Endothelial cell of umbilical vein (primary cell): ENCODE measurements around the gene PPP1R16B. TPM values are rescaled to one million over a fixed set of nuclear protein-coding genes. Genes with fewer than 3 reads are reported as not detected.

ENCODE experiments used
- BruUV-seq: library from RNA; stranded (reverse); fragments of 400-500 nt; replicated peaks from 2 replicates; lab custom pipeline; 2021; lab: Mats Ljungman, UMichigan
- CTCF ChIA-PET: fragments of 300-600, 350-600 bp; sonication (Branson Sonifier 250); formaldehyde crosslinking; loops from one replicate; lab custom pipeline; 2021; ENCODE audit warnings: antibody characterized with exemption, inconsistent platforms; lab: Charles Lee
- POLR2A ChIA-PET: fragments of 300-600, 350-600 bp; sonication (Branson Sonifier 250); formaldehyde crosslinking; loops from one replicate; lab custom pipeline; 2021; ENCODE audit warnings: antibody characterized with exemption, inconsistent platforms; lab: Charles Lee
- DNase-seq: peaks from one replicate; pipeline ENCODE4 v3.0.0-alpha.2; 2011; ENCODE audit warnings: low read depth, low spot score
- FAIRE-seq: peaks from 2 replicates; lab custom pipeline; 2011; peaks lifted over from hg19 to GRCh38; lab: Jason Lieb, UNC
- H2AFZ ChIP-seq: 2 replicates; pipeline ENCODE4 v1.6.0; 2012; ENCODE audit warnings: low read depth, low read length, control low read depth, inconsistent platforms
- H3K27ac ChIP-seq: 2 replicates; pipeline ENCODE4 v1.5.1; 2011; ENCODE audit warnings: low read depth, mild to moderate bottlenecking, control low read depth, low read length, moderate library complexity; ENCODE audit not compliant: insufficient read depth
- H3K27me3 ChIP-seq, 2 experiments: 2 replicates each; pipeline versions ENCODE4 v1.6.0 to v1.6.1; 2011; ENCODE audit warnings: low read length in 2 of 2, mixed read lengths in 1 of 2; ENCODE audit not compliant: control insufficient read depth in 2 of 2, insufficient read depth in 2 of 2
- H3K36me3 ChIP-seq, 2 experiments: 2 replicates in 1 of 2; 3 replicates in 1 of 2; pipeline ENCODE4 v1.5.1; 2011; ENCODE audit warnings: low read length in 2 of 2, mild to moderate bottlenecking in 1 of 2, moderate library complexity in 1 of 2; ENCODE audit not compliant: control insufficient read depth in 2 of 2, insufficient read depth in 2 of 2; ENCODE audit errors: extremely low read depth in 1 of 2
- H3K4me1 ChIP-seq: 3 replicates; pipeline ENCODE4 v1.5.1; 2011; ENCODE audit warnings: mild to moderate bottlenecking, low read length; ENCODE audit not compliant: control insufficient read depth, insufficient read depth; ENCODE audit errors: extremely low read depth
- H3K4me2 ChIP-seq: 2 replicates; pipeline ENCODE4 v1.6.1; 2011; ENCODE audit warnings: low read length, control low read depth, mixed read lengths; ENCODE audit not compliant: insufficient read depth
- H3K4me3 ChIP-seq, 3 experiments: fragments of 200-600 bp in 1 of 3; sonication (generic), shearing (Covaris generic) in 1 of 3; replicated peaks in 1 of 3; 2 replicates each; pipeline ENCODE4 v1.5.1; 2011 to 2016; ENCODE audit warnings: control low read depth in 3 of 3, low read length in 3 of 3, mild to moderate bottlenecking in 2 of 3, inconsistent platforms in 1 of 3, low read depth in 1 of 3, moderate library complexity in 1 of 3; ENCODE audit not compliant: insufficient read depth in 1 of 3
- H3K79me2 ChIP-seq: 2 replicates; pipeline ENCODE4 v1.6.0; 2012; ENCODE audit warnings: low read length, inconsistent platforms; ENCODE audit not compliant: control insufficient read depth, insufficient read depth
- H3K9ac ChIP-seq: replicated peaks from 2 replicates; pipeline ENCODE3; 2011; ENCODE audit warnings: low read length, control low read depth; ENCODE audit not compliant: insufficient read depth; ENCODE audit errors: extremely low read depth
- H3K9me1 ChIP-seq: replicated peaks from 3 replicates; pipeline ENCODE4 v1.6.0; 2011; ENCODE audit warnings: mild to moderate bottlenecking, low read length; ENCODE audit not compliant: control insufficient read depth, insufficient read depth; ENCODE audit errors: extremely low read depth
- H3K9me3 ChIP-seq: replicated peaks from 2 replicates; pipeline ENCODE4 v1.5.1; 2012; ENCODE audit warnings: low read length, inconsistent platforms; ENCODE audit not compliant: control insufficient read depth, insufficient read depth
- H4K20me1 ChIP-seq: replicated peaks from 2 replicates; pipeline ENCODE3; 2011; ENCODE audit warnings: mild to moderate bottlenecking, low read length; ENCODE audit not compliant: control insufficient read depth, insufficient read depth; ENCODE audit errors: extremely low read depth
- CTCF ChIP-seq, 2 donors: IDR thresholded peaks; 1 replicate in 1 of 2; 2 replicates in 1 of 2; pipeline ENCODE4 v1.5.1; 2011; ENCODE audit warnings: low read length in 2 of 2, mild to moderate bottlenecking in 2 of 2, moderate library complexity in 2 of 2, control low read depth in 1 of 2, inconsistent platforms in 1 of 2, low read depth in 1 of 2; ENCODE audit not compliant: insufficient read depth in 1 of 2; ENCODE audit errors: extremely low read depth in 1 of 2
- EZH2 ChIP-seq: IDR thresholded peaks from 2 replicates; pipeline ENCODE4 v1.6.1; 2012; ENCODE audit warnings: borderline replicate concordance, low read depth, mild to moderate bottlenecking, moderate library complexity, low read length, inconsistent platforms; ENCODE audit not compliant: severe bottlenecking
- FOS ChIP-seq: IDR thresholded peaks from 2 replicates; pipeline ENCODE4 v1.6.1; 2011; ENCODE audit warnings: mild to moderate bottlenecking, low read length, moderate library complexity, borderline replicate concordance; ENCODE audit not compliant: insufficient read depth
- GATA2 ChIP-seq: IDR thresholded peaks from 2 replicates; pipeline ENCODE4 v1.7.0; 2011; ENCODE audit warnings: low read depth, mild to moderate bottlenecking, moderate library complexity, mixed read lengths, low read length; ENCODE audit not compliant: insufficient read length, insufficient read depth
- JUN ChIP-seq: IDR thresholded peaks from 2 replicates; pipeline ENCODE4 v1.6.1; 2011; ENCODE audit warnings: borderline replicate concordance, low read depth; ENCODE audit not compliant: insufficient read length, insufficient read depth
- MAX ChIP-seq: IDR thresholded peaks from 2 replicates; pipeline ENCODE4 v1.6.1; 2011; ENCODE audit not compliant: insufficient read depth, insufficient read length
- MYC ChIP-seq: IDR thresholded peaks from one replicate; pipeline ENCODE4 v1.6.1; 2011; ENCODE audit warnings: mild to moderate bottlenecking, low read depth, low read length
- POLR2A ChIP-seq: IDR thresholded peaks from 2 replicates; pipeline ENCODE4 v1.6.1; 2012; ENCODE audit warnings: low read depth, mild to moderate bottlenecking, control low read depth, low read length
- POLR2AphosphoS5 ChIP-seq: IDR thresholded peaks from 2 replicates; pipeline ENCODE4 v1.6.1; 2012; ENCODE audit warnings: low read depth, mild to moderate bottlenecking, control low read depth, low read length, moderate library complexity; ENCODE audit not compliant: insufficient read depth
- dilution Hi-C: fragments of 300-500 bp; cut with MboI; formaldehyde crosslinking; loops from one replicate; pipeline ENCODE4 v1.15.0; 2019; ENCODE audit warnings: low sequenced_read_pairs; ENCODE audit not compliant: extremely low pct_ligation_motif_present
- intact Hi-C: fragments of 100-400 bp; cut with micrococcal nuclease; formaldehyde crosslinking; loops from one replicate; pipeline ENCODE4 v1.10.0; 2022
- polyA plus RNA-seq, 4 experiments: library from polyadenylated mRNA; depleted of rRNA in 3 of 4; stranded (reverse) in 3 of 4; unstranded in 1 of 4; fragments of >200 nt; gene quantifications; 2 replicates each; pipeline versions ENCODE4 v1.2.1 to v1.2.3, GENCODE V29; 2011 to 2012; ENCODE audit warnings: missing spikeins in 1 of 4
- total RNA-seq: library from RNA; stranded (reverse); gene quantifications from 2 replicates; pipeline ENCODE4 v1.2.3, GENCODE V29; 2021

The PPP1R16B gene
- total and polyA plus RNA-seq, 2 donors (not counting 3 experiments of a cell fraction or from before 2014, with no cell fraction given): 34.7 to 68.1 TPM

GRCh38 chr20:38782275-38782674 is 23.2 kb upstream of the PPP1R16B start:
- no peaks in the 10 kb centered on the region for H3K27me3 ChIP-seq
- BruUV-seq: no TSS peak
- H3K27ac ChIP-seq: no peak overlapping the region
- intact Hi-C loops (no loop called here), dilution Hi-C loops (no loop called here)
- ChIA-PET CTCF (interaction anchor here (1.2 kb wide), 1 partner anchor 11 kb away, joined by 3 read pairs; no protein-coding TSS in a partner anchor), POLR2A (no interaction called here)
- H3K4me3 ChIP-seq: no peak overlapping the region
- FAIRE-seq (no peak), DNase-seq (no peak)
- no peaks in the 10 kb centered on the region for H3K9me1 ChIP-seq
- no peaks in the 10 kb centered on the region for H3K36me3 ChIP-seq
- no peak overlapping the region for H2AFZ ChIP-seq
- no peak overlapping the region for H3K4me2 ChIP-seq
- H3K4me1 ChIP-seq: no peaks in the 10 kb centered on the region
- H4K20me1 ChIP-seq: no peaks in the 10 kb centered on the region
- H3K9ac ChIP-seq: no peak overlapping the region
- no peak for TF ChIP-seq MAX
- no peaks in the 10 kb centered on the region for H3K79me2 ChIP-seq
- H3K9me3 ChIP-seq: no peaks in the 10 kb centered on the region

- H3K4me2 ChIP-seq: no peak overlapping the region
- no peaks in the 10 kb centered on the region for H3K36me3 ChIP-seq
- H3K9me3 ChIP-seq: no peaks in the 10 kb centered on the region
- H3K4me3 ChIP-seq: no peak overlapping the region
- DNase-seq (no peak), FAIRE-seq (peak; percentile 21)
- H4K20me1 ChIP-seq: no peaks in the 10 kb centered on the region
- H3K27ac ChIP-seq: no peak overlapping the region
- no peaks in the 10 kb centered on the region for H3K9me1 ChIP-seq
- H3K9ac ChIP-seq: no peak overlapping the region
- ChIA-PET CTCF (no interaction called here), POLR2A (no interaction called here)
- dilution Hi-C loops: no loop called here
- TF ChIP-seq EZH2 (no peak), FOS (no peak), POLR2AphosphoS5 (no peak), GATA2 (no peak), JUN (no peak), CTCF (IDR thresholded peaks at IDR 0.05; ENCODE audit: extremely low read depth in 1 of 2, insufficient read depth in 1 of 2, low read depth in 1 of 2, low read length in 2 of 2) (no peak), MYC (no peak), POLR2A (no peak), MAX (no peak)
- no peak overlapping the region for H2AFZ ChIP-seq
- no peaks in the 10 kb centered on the region for H3K27me3 ChIP-seq
- H3K79me2 ChIP-seq: no peaks in the 10 kb centered on the region
- intact Hi-C loops: no loop called here
- H3K4me1 ChIP-seq: no peaks in the 10 kb centered on the region
- no TSS peak for BruUV-seq
Observed at GRCh38 chr20:38787870-38788269, 17.6 kb upstream of the PPP1R16B start.
